Measurements from ENCODE around the gene RPS21. TPM values are rescaled to one million over a fixed set of nuclear protein-coding genes. Genes with fewer than 3 reads are reported as not detected.

The RPS21 gene
- total RNA-seq, 4 donors from 2014 or later: 1,371 to 3,195 (median 1,826) TPM

DNA sequence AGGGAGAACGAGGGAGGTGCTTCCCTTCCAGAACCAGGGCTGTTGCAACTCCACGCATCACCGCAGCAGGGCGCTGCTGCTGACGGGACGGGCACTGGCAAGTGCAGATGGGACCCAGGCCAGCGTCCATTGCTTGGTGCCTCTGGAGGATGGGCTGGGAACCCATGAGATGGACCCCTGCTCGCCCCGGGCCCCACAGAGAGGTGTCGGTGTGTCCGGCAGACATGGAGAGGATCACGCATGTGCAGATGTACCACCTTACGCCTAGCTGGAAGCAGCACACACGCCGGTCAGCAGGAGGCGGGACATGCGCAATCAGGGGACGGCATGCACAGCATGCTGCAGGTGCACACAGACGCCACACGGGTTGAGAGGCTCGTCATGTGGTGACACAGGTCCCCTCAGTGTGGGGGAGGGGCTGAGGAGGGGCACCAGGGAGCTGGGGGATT is 14.5 kb downstream of the RPS21 start:
- TF ChIP-seq, protein P1, sequence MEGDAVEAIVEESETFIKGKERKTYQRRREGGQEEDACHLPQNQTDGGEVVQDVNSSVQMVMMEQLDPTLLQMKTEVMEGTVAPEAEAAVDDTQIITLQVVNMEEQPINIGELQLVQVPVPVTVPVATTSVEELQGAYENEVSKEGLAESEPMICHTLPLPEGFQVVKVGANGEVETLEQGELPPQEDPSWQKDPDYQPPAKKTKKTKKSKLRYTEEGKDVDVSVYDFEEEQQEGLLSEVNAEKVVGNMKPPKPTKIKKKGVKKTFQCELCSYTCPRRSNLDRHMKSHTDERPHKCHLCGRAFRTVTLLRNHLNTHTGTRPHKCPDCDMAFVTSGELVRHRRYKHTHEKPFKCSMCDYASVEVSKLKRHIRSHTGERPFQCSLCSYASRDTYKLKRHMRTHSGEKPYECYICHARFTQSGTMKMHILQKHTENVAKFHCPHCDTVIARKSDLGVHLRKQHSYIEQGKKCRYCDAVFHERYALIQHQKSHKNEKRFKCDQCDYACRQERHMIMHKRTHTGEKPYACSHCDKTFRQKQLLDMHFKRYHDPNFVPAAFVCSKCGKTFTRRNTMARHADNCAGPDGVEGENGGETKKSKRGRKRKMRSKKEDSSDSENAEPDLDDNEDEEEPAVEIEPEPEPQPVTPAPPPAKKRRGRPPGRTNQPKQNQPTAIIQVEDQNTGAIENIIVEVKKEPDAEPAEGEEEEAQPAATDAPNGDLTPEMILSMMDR (IDR thresholded peaks at IDR 0.05): no peak
- TF ChIP-seq POLR2A (IDR thresholded peaks at IDR 0.05) (no peak), EP300 (IDR thresholded peaks at IDR 0.05) (no peak)
- Histone ChIP-seq H3K27ac (no peak overlapping the region), H3K27me3 (no peaks in the 10 kb centered on the region), H3K9me3 (no peaks in the 10 kb centered on the region), H3K4me1 (peaks cover 0 to 18% (median 10%) of the 10 kb centered on the region in 4 donors), H3K36me3 (peaks cover 0 to 40% (median 0%) of the 10 kb centered on the region in 3 donors), H3K4me3 (no peak overlapping the region)
- WGBS, 2 donors: 71 to 93% methylated on average over 16 to 21 of the region's 21 CpGs
- DNase-seq (ENCODE audit: low spot score in 2 of 2): no peak

DNA sequence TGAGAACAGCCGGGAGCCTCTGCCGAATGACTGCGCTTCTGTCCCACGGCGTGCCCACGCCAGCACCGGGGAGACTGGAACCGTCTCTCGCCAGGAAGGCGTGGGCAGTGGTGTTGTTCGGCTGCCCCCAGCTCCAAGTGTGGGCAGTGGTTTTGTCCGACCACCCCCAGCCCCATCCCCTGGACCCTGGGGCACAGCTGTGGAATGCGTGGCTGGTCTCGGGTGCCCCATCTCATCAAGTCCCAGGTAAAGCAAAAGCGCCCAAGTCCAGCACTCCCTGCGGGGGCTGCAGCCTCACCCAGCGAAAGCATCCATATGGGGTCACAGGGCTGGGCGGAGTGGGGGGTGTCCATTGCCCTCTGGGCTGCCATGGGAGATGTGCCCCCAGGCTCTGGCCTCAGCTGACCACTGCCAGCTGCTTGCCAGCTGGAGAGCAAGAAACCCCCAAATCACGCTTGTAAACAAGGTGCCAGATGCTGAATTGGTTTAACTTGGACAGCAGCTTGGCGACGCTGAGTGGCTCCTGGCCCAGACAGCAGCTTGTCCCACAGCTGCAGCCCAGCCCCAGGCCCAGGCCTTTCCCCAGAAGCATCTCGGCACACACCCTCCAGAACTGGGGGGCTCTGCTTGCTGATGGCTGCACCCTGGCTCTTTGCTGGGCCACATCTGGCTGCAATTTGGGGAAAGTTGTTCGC is 15.7 kb downstream of the RPS21 start:
- Histone ChIP-seq H3K36me3 (peaks cover 0 to 32% (median 0%) of the 10 kb centered on the region in 3 donors), H3K9me3 (no peaks in the 10 kb centered on the region), H3K27me3 (no peaks in the 10 kb centered on the region), H3K4me3 (no peak overlapping the region), H3K4me1 (peaks cover 0 to 26% (median 17%) of the 10 kb centered on the region in 4 donors), H3K27ac (no peak overlapping the region)
- no peak for DNase-seq (ENCODE audit: low spot score in 2 of 2)
- WGBS, 2 donors: 89 to 91% methylated on average over 13 to 23 of the region's 23 CpGs
- no peak for TF ChIP-seq EP300 (IDR thresholded peaks at IDR 0.05)
- TF ChIP-seq POLR2A (IDR thresholded peaks at IDR 0.05): no peak
- TF ChIP-seq, protein P1 (IDR thresholded peaks at IDR 0.05): no peak

DNA sequence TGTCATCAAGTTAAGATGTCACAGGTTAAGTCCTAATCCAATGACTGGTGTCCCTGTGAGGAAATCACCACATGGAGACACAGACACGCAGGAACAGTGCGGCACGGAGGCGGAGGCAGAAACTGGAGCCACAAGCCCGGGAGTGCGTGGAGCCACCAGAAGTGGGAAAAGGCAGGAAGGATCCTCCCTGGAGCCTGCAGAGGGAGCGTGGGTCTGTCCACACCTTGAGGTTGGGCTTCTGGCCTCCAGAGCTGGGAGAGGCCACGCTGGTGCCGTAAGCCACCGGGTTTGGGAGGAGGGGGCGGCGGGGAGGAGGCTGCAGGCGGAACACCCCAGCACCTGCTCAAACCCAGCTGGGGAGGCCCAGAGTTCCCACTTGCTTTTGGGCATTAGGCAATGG is 16.4 kb downstream of the RPS21 start:
- Histone ChIP-seq H3K4me3 (no peak overlapping the region), H3K4me1 (peaks cover 0 to 29% (median 18%) of the 10 kb centered on the region in 4 donors), H3K27ac (no peak overlapping the region), H3K27me3 (no peaks in the 10 kb centered on the region), H3K36me3 (peaks cover 0 to 32% (median 0%) of the 10 kb centered on the region in 3 donors), H3K9me3 (no peaks in the 10 kb centered on the region)
- no peak for DNase-seq (ENCODE audit: low spot score in 2 of 2)
- WGBS, 2 donors: 75 to 82% methylated on average over 13 of the region's 13 CpGs
- TF ChIP-seq POLR2A (IDR thresholded peaks at IDR 0.05) (no peak), EP300 (IDR thresholded peaks at IDR 0.05) (no peak)
- TF ChIP-seq, protein P1 (IDR thresholded peaks at IDR 0.05): no peak

- no peak for TF ChIP-seq POLR2A (IDR thresholded peaks at IDR 0.05)
- no peak for TF ChIP-seq EP300 (IDR thresholded peaks at IDR 0.05)
- TF ChIP-seq, protein P1 (IDR thresholded peaks at IDR 0.05): no peak
- peak overlapping the region in 1 of 4 donors; percentile 15 for H3K27ac ChIP-seq
- peaks cover 0 to 3% of the 10 kb centered on the region in 2 donors for H3K27me3 ChIP-seq
- H3K36me3 ChIP-seq: peaks cover 0 to 32% (median 0%) of the 10 kb centered on the region in 3 donors
- no peak overlapping the region for H3K4me3 ChIP-seq
- peaks cover 0 to 29% (median 18%) of the 10 kb centered on the region in 4 donors for H3K4me1 ChIP-seq
- 81 to 87% methylated on average over 9 of the region's 9 CpGs for WGBS, 2 donors
- no peaks in the 10 kb centered on the region for H3K9me3 ChIP-seq
- no peak for DNase-seq (ENCODE audit: low spot score in 2 of 2)
These were observed 17.3 kb downstream of the RPS21 start for GRCh38 chr20:62404112-62404665.

GRCh38 chr20:62404761-62405107 is 17.8 kb downstream of the RPS21 start:
- TF ChIP-seq POLR2A (IDR thresholded peaks at IDR 0.05) (no peak), EP300 (IDR thresholded peaks at IDR 0.05) (no peak)
- TF ChIP-seq, protein P1 (IDR thresholded peaks at IDR 0.05): no peak
- 86 to 97% methylated on average over 7 to 10 of the region's 12 CpGs for WGBS, 2 donors
- H3K36me3 ChIP-seq: peaks cover 0 to 32% (median 0%) of the 10 kb centered on the region in 3 donors
- H3K4me3 ChIP-seq: no peak overlapping the region
- H3K4me1 ChIP-seq: peaks cover 0 to 34% (median 20%) of the 10 kb centered on the region in 4 donors
- peaks cover 0 to 8% of the 10 kb centered on the region in 2 donors for H3K27me3 ChIP-seq
- no peaks in the 10 kb centered on the region for H3K9me3 ChIP-seq
- H3K27ac ChIP-seq: peak overlapping the region in 1 of 4 donors; percentile 15
- DNase-seq (ENCODE audit: low spot score in 2 of 2): no peak
